H9 (cell line): ENCODE measurements around the gene PIK3C2B. TPM values are rescaled to one million over a fixed set of nuclear protein-coding genes. Genes with fewer than 3 reads are reported as not detected.

Experiments
- DNase-seq: peaks from one replicate; pipeline ENCODE4 v3.0.0-alpha.2; 2017
- H2AFZ ChIP-seq: one replicate; pipeline ENCODE4 v1.6.1; 2013; ENCODE audit warnings: mild to moderate bottlenecking, low read length, control low read depth, moderate library complexity
- H2AK5ac ChIP-seq: 2 replicates; pipeline ENCODE4 v1.6.1; 2013; ENCODE audit warnings: low read length, control low read depth, mixed read lengths; ENCODE audit not compliant: insufficient read length
- H2BK120ac ChIP-seq: one replicate; pipeline ENCODE4 v1.6.1; 2013; ENCODE audit warnings: low read depth, mild to moderate bottlenecking, low read length, control low read depth, inconsistent platforms; ENCODE audit not compliant: poor library complexity, severe bottlenecking
- H2BK12ac ChIP-seq: 2 replicates; pipeline ENCODE4 v1.6.1; 2013; ENCODE audit warnings: low read length, control low read depth, mixed read lengths, low read depth; ENCODE audit not compliant: insufficient read length
- H2BK15ac ChIP-seq: 2 replicates; pipeline ENCODE4 v1.6.1; 2013; ENCODE audit warnings: low read depth, low read length, control low read depth
- H2BK20ac ChIP-seq: one replicate; pipeline ENCODE4 v1.6.1; 2013; ENCODE audit warnings: low read depth, mild to moderate bottlenecking, low read length, control low read depth, inconsistent platforms; ENCODE audit not compliant: poor library complexity, severe bottlenecking
- H2BK5ac ChIP-seq: 2 replicates; pipeline ENCODE4 v1.6.1; 2013; ENCODE audit warnings: low read length, control low read depth, mixed read lengths; ENCODE audit not compliant: insufficient read length
- H3K14ac ChIP-seq: 2 replicates; pipeline ENCODE4 v1.6.1; 2013; ENCODE audit warnings: low read length, control low read depth; ENCODE audit not compliant: insufficient read depth
- H3K18ac ChIP-seq: 2 replicates; pipeline ENCODE4 v1.6.1; 2013; ENCODE audit warnings: low read depth, mild to moderate bottlenecking, mixed read lengths, low read length, control low read depth; ENCODE audit not compliant: insufficient read length
- H3K23ac ChIP-seq: 2 replicates; pipeline ENCODE4 v1.6.1; 2013; ENCODE audit warnings: low read length, control low read depth, mixed read lengths, low read depth; ENCODE audit not compliant: insufficient read length
- H3K23me2 ChIP-seq: 2 replicates; pipeline ENCODE4 v1.6.1; 2013; ENCODE audit warnings: low read depth, mild to moderate bottlenecking, mixed read lengths, low read length, control low read depth; ENCODE audit not compliant: insufficient read length, poor library complexity, severe bottlenecking
- H3K27ac ChIP-seq: 2 replicates; pipeline ENCODE4 v1.5.1; 2013; ENCODE audit warnings: low read length, control low read depth, mixed read lengths, low read depth; ENCODE audit not compliant: insufficient read length
- H3K27me3 ChIP-seq: 2 replicates; pipeline ENCODE4 v1.6.1; 2013; ENCODE audit warnings: low read length, control low read depth, inconsistent platforms; ENCODE audit not compliant: insufficient read depth
- H3K4ac ChIP-seq: 2 replicates; pipeline ENCODE4 v1.6.1; 2013; ENCODE audit warnings: low read depth, mild to moderate bottlenecking, control low read depth, inconsistent platforms, low read length, moderate library complexity
- H3K4me1 ChIP-seq: 2 replicates; pipeline ENCODE4 v1.6.1; 2013; ENCODE audit warnings: low read length, control low read depth, inconsistent platforms; ENCODE audit not compliant: insufficient read depth
- H3K4me2 ChIP-seq: 2 replicates; pipeline ENCODE4 v1.6.1; 2013; ENCODE audit warnings: low read length, control low read depth, mixed read lengths; ENCODE audit not compliant: insufficient read length, insufficient read depth
- H3K56ac ChIP-seq: 2 replicates; pipeline ENCODE4 v1.6.1; 2013; ENCODE audit warnings: low read depth, mild to moderate bottlenecking, mixed read lengths, low read length, control low read depth; ENCODE audit not compliant: insufficient read length
- H3K79me1 ChIP-seq: 2 replicates; pipeline ENCODE4 v1.6.1; 2013; ENCODE audit warnings: low read depth, mild to moderate bottlenecking, moderate library complexity, low read length, control low read depth, inconsistent platforms; ENCODE audit not compliant: insufficient read depth, poor library complexity, severe bottlenecking
- H3K79me2 ChIP-seq: 2 replicates; pipeline ENCODE4 v1.6.1; 2013; ENCODE audit warnings: low read length, control low read depth, inconsistent platforms; ENCODE audit not compliant: insufficient read depth
- H3K9ac ChIP-seq: 2 replicates; pipeline ENCODE4 v1.6.1; 2013; ENCODE audit warnings: low read length, control low read depth, mixed read lengths; ENCODE audit not compliant: insufficient read length; ENCODE audit errors: extremely low read depth
- H3K9me3 ChIP-seq: one replicate; pipeline ENCODE4 v1.6.1; 2013; ENCODE audit warnings: low read depth, low read length, inconsistent platforms; ENCODE audit not compliant: control insufficient read depth
- H3T11ph ChIP-seq: one replicate; pipeline ENCODE4 v1.6.1; 2013; ENCODE audit warnings: mild to moderate bottlenecking, low read length, control low read depth, inconsistent platforms
- H4K20me1 ChIP-seq: one replicate; pipeline ENCODE4 v1.6.1; 2013; ENCODE audit not compliant: control insufficient read depth, insufficient read length, insufficient read depth
- H4K5ac ChIP-seq: 2 replicates; pipeline ENCODE4 v1.6.1; 2013; ENCODE audit warnings: low read depth, mild to moderate bottlenecking, mixed read lengths, low read length, control low read depth; ENCODE audit not compliant: insufficient read length
- H4K8ac ChIP-seq: replicated peaks from 2 replicates; pipeline ENCODE4 v1.6.1; 2013; ENCODE audit warnings: low read length, control low read depth, mixed read lengths, low read depth; ENCODE audit not compliant: insufficient read length
- H4K91ac ChIP-seq: 2 replicates; pipeline ENCODE4 v1.6.1; 2013; ENCODE audit warnings: low read depth, mild to moderate bottlenecking, moderate library complexity, mixed read lengths, low read length, control low read depth; ENCODE audit not compliant: insufficient read length
- H3K27ac Mint-ChIP-seq, 3 experiments: 2 replicates in 2 of 3; 3 replicates in 1 of 3; pipeline ENCODE4 v1.8.0; 2020 to 2021; ENCODE audit warnings: mixed read lengths in 3 of 3, mild to moderate bottlenecking in 1 of 3, moderate library complexity in 1 of 3
- H3K27me3 Mint-ChIP-seq: 2 replicates; pipeline ENCODE4 v1.8.0; 2021; ENCODE audit warnings: low read depth, mild to moderate bottlenecking, moderate library complexity, mixed read lengths
- H3K36me3 Mint-ChIP-seq, 3 experiments: 2 replicates in 2 of 3; 3 replicates in 1 of 3; pipeline ENCODE4 v1.8.0; 2020 to 2021; ENCODE audit warnings: low read depth in 3 of 3, mixed read lengths in 3 of 3; ENCODE audit not compliant: insufficient read depth in 1 of 3
- H3K4me1 Mint-ChIP-seq, 2 experiments: 2 replicates each; pipeline ENCODE4 v1.8.0; 2020; ENCODE audit warnings: mixed read lengths in 2 of 2
- H3K4me3 Mint-ChIP-seq, 2 experiments: 2 replicates in 1 of 2; 3 replicates in 1 of 2; pipeline ENCODE4 v1.8.0; 2020 to 2021; ENCODE audit warnings: mild to moderate bottlenecking in 2 of 2, mixed read lengths in 2 of 2, moderate library complexity in 1 of 2
- H3K9me3 Mint-ChIP-seq, 2 experiments: 2 replicates in 1 of 2; 3 replicates in 1 of 2; pipeline ENCODE4 v1.8.0; 2020; ENCODE audit warnings: mild to moderate bottlenecking in 2 of 2, mixed read lengths in 2 of 2, moderate library complexity in 1 of 2
- WGBS: extraction: QIAGEN DNeasy Blood & Tissue Kit; methylation state at CpG from one replicate; pipeline ENCODE4 v1.1.7; 2013; ENCODE audit warnings: missing lambda C conversion rate, low lambda C conversion rate, mixed read lengths; ENCODE audit not compliant: insufficient read length; ENCODE audit errors: extremely low coverage; 5-methylcytosine and 5-hydroxymethylcytosine counted together
- total RNA-seq: library from RNA; stranded (reverse); gene quantifications from 2 replicates; pipeline ENCODE4 v1.2.1, GENCODE V29; 2021
- TF ChIP-seq, protein P1 (sequence below): fragments of 200-600 bp; sonication (generic); conservative IDR thresholded peaks from 3 replicates; pipeline ENCODE4 v1.8.0; 2021; ENCODE audit warnings: antibody characterized with exemption, mild to moderate bottlenecking

PIK3C2B gene
- total RNA-seq, 1 experiment from 2014 or later = 13.1 TPM

DNA sequence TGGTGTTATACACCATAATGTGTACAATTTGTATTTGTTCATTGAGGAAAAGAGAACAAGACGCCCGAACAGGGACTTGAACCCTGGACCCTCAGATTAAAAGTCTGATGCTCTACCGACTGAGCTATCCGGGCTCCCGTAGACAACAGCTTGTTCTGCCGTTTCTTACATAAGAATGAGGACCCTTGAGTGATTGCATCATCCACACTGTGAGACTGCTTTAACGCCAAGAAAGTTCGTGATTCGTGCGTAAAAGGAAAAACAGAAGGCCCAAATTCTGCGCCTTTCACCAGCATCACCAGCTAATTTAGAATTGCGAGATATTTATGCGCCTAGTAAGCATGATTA is 12.3 kb upstream of the PIK3C2B start:
- Histone ChIP-seq H3K27ac (peak overlapping the region; percentile 75), H4K5ac (no peak overlapping the region), H3K9ac (peak overlapping the region; percentile 98), H3K79me2 (no peaks in the 10 kb centered on the region), H3K4ac (no peak overlapping the region; the same call in 1 of the 2 replicates), H3K18ac (peak overlapping the region; percentile 74), H3K4me1 (no peaks in the 10 kb centered on the region), H3K4me2 (peak overlapping the region; percentile 65), H2BK5ac (no peak overlapping the region), H2BK120ac (no peak overlapping the region), H3K23ac (no peak overlapping the region), H3K56ac (no peak overlapping the region), H2BK12ac (no peak overlapping the region), H3T11ph (peak overlapping the region; percentile 94), H3K9me3 (no peaks in the 10 kb centered on the region), H3K23me2 (no peaks in the 10 kb centered on the region), H2BK15ac (no peak overlapping the region), H4K8ac (no peak overlapping the region), H2AK5ac (no peak overlapping the region), H3K79me1 (no peaks in the 10 kb centered on the region), H3K27me3 (no peaks in the 10 kb centered on the region), H3K14ac (no peak overlapping the region), H2BK20ac (no peak overlapping the region), H2AFZ (no peak overlapping the region), H4K91ac (no peak overlapping the region), H4K20me1 (no peaks in the 10 kb centered on the region)
- WGBS = no CpG with 5 or more reads among the region's 13 CpGs
- peak overlapping the region; percentile 94 for H3K4me3 Mint-ChIP-seq
- TF ChIP-seq, protein P1, sequence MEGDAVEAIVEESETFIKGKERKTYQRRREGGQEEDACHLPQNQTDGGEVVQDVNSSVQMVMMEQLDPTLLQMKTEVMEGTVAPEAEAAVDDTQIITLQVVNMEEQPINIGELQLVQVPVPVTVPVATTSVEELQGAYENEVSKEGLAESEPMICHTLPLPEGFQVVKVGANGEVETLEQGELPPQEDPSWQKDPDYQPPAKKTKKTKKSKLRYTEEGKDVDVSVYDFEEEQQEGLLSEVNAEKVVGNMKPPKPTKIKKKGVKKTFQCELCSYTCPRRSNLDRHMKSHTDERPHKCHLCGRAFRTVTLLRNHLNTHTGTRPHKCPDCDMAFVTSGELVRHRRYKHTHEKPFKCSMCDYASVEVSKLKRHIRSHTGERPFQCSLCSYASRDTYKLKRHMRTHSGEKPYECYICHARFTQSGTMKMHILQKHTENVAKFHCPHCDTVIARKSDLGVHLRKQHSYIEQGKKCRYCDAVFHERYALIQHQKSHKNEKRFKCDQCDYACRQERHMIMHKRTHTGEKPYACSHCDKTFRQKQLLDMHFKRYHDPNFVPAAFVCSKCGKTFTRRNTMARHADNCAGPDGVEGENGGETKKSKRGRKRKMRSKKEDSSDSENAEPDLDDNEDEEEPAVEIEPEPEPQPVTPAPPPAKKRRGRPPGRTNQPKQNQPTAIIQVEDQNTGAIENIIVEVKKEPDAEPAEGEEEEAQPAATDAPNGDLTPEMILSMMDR = no peak
- peaks cover 0 to 2% (median 0%) of the 10 kb centered on the region in 3 experiments; a peak in 1 of 7 replicates for H3K36me3 Mint-ChIP-seq
- H3K27ac Mint-ChIP-seq = peak overlapping the region; percentile 92 to 99 (median 99)
- peaks cover 5% of the 10 kb centered on the region in 2 experiments; a peak in 3 of 5 replicates for H3K9me3 Mint-ChIP-seq
- peaks cover 3% of the 10 kb centered on the region; the same call in 1 of the 2 replicates for H3K27me3 Mint-ChIP-seq
- H3K4me1 Mint-ChIP-seq = peaks cover 10% of the 10 kb centered on the region in 2 experiments
- DNase-seq = peak; percentile 85
